Measurements from ENCODE around the gene KCNMA1.
"Not testable (repeated sequence)": the region's sequence is repeated elsewhere in the genome, so short reads cannot be mapped to it uniquely, and the experiment has no call there.

The KCNMA1 gene

GRCh38 chr10:77599651-77600050 is 38.0 kb downstream of the KCNMA1 start:
- H3K4me3 ChIP-seq (ENCODE audit: low read length) = no peak overlapping the region
- H3K4me1 ChIP-seq (ENCODE audit: control insufficient read depth, low read depth, low read length) = peaks cover 5% of the 10 kb centered on the region

DNA sequence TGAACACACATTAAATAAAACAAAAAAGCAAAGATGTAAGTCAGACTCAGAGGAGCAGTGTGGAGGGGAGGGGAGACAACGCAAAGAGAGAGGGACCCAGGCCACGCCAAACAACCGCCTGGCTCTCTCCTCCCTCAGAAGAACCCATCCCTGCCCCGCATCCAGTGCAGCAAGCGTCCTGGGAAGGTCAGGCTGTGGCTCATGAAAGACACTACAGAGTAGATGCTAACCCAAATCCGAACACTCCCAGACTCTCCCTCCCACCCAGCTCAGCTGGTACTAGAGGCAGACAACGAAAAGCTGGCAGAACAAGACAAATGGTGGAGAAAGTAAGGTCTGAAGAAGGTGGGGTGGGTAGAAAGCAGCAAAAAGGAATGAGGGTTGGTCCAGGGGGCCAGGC is 39.0 kb downstream of the KCNMA1 start:
- Histone ChIP-seq H3K27ac (ENCODE audit: low read length) (no peak overlapping the region), H3K36me3 (ENCODE audit: control insufficient read depth, low read depth, low read length) (no peaks in the 10 kb centered on the region), H3K27me3 (ENCODE audit: control insufficient read depth, insufficient read depth, low read length) (no peaks in the 10 kb centered on the region), H3K9me3 (ENCODE audit: control insufficient read depth, low read depth, low read length) (no peaks in the 10 kb centered on the region), H3K4me1 (ENCODE audit: control insufficient read depth, low read depth, low read length) (peaks cover 5% of the 10 kb centered on the region), H3K9ac (ENCODE audit: low read length) (no peak overlapping the region), H3K4me3 (ENCODE audit: low read length) (no peak overlapping the region)

More at GRCh38 chr10:77599651-77600050, 38.0 kb downstream of the KCNMA1 start:
- H3K27ac ChIP-seq (ENCODE audit: low read length) = no peak overlapping the region
- no peaks in the 10 kb centered on the region for H3K27me3 ChIP-seq (ENCODE audit: control insufficient read depth, insufficient read depth, low read length)
- H3K9ac ChIP-seq (ENCODE audit: low read length) = no peak overlapping the region
- no peaks in the 10 kb centered on the region for H3K36me3 ChIP-seq (ENCODE audit: control insufficient read depth, low read depth, low read length)
- H3K9me3 ChIP-seq (ENCODE audit: control insufficient read depth, low read depth, low read length) = no peaks in the 10 kb centered on the region

DNA sequence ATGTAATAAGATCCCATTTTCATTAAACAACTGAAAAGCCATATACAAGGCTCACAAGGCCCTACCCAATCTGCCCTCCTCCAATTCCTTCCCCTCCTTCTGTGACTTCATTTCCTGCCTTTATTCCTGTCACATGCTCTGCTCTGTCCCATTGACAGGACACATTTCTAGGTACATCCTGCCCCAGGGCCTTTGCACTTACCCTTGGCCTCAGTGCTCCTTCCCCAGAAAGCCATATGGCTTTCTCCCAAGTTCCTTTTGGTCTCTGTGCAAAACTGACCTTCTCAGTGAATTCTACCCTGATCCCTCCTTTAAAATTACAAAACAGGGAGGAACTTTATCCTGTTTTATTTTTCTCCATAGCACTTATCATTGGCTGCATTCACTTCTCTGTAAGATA is 40.0 kb downstream of the KCNMA1 start:
- no peaks in the 10 kb centered on the region for H3K27me3 ChIP-seq (ENCODE audit: control insufficient read depth, insufficient read depth, low read length)

DNA sequence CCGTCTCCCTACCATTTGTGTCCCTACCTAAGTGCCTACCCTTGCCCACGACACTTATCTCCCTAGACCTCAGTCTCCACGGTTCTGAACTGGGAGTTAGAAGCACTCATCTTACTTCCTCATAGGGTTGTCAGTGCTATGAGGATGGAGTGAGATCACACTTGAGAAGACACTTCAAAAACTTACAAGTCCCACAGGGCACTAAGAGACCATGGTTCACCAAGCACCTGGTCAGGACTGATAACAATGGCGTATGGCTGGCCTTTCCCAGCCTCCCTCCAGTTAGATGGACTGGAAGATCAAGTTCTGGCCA is 43.2 kb downstream of the KCNMA1 start:
- H3K27me3 ChIP-seq (ENCODE audit: control insufficient read depth, insufficient read depth, low read length) = no peaks in the 10 kb centered on the region
- H3K4me3 ChIP-seq (ENCODE audit: low read length) = no peak overlapping the region
- no peaks in the 10 kb centered on the region for H3K4me1 ChIP-seq (ENCODE audit: control insufficient read depth, low read depth, low read length)
- no peaks in the 10 kb centered on the region for H3K36me3 ChIP-seq (ENCODE audit: control insufficient read depth, low read depth, low read length)
- no peak overlapping the region for H3K27ac ChIP-seq (ENCODE audit: low read length)
- no peaks in the 10 kb centered on the region for H3K9me3 ChIP-seq (ENCODE audit: control insufficient read depth, low read depth, low read length)
- no peak overlapping the region for H3K9ac ChIP-seq (ENCODE audit: low read length)

More for the DNA sequence above, 40.0 kb downstream of the KCNMA1 start:
- no peaks in the 10 kb centered on the region for H3K9me3 ChIP-seq (ENCODE audit: control insufficient read depth, low read depth, low read length)
- no peaks in the 10 kb centered on the region for H3K4me1 ChIP-seq (ENCODE audit: control insufficient read depth, low read depth, low read length)
- H3K36me3 ChIP-seq (ENCODE audit: control insufficient read depth, low read depth, low read length) = no peaks in the 10 kb centered on the region
- no peak overlapping the region for H3K9ac ChIP-seq (ENCODE audit: low read length)
- H3K4me3 ChIP-seq (ENCODE audit: low read length) = no peak overlapping the region
- no peak overlapping the region for H3K27ac ChIP-seq (ENCODE audit: low read length)

- no peaks in the 10 kb centered on the region for H3K36me3 ChIP-seq (ENCODE audit: control insufficient read depth, low read depth, low read length)
- no peak overlapping the region for H3K27ac ChIP-seq (ENCODE audit: low read length)
- H3K4me3 ChIP-seq (ENCODE audit: low read length) = no peak overlapping the region
- H3K4me1 ChIP-seq (ENCODE audit: control insufficient read depth, low read depth, low read length) = no peaks in the 10 kb centered on the region
- no peak overlapping the region for H3K9ac ChIP-seq (ENCODE audit: low read length)
- H3K27me3 ChIP-seq (ENCODE audit: control insufficient read depth, insufficient read depth, low read length) = no peaks in the 10 kb centered on the region
- H3K9me3 ChIP-seq (ENCODE audit: control insufficient read depth, low read depth, low read length) = no peaks in the 10 kb centered on the region
These were observed 43.7 kb downstream of the KCNMA1 start for GRCh38 chr10:77593771-77594470.

DNA sequence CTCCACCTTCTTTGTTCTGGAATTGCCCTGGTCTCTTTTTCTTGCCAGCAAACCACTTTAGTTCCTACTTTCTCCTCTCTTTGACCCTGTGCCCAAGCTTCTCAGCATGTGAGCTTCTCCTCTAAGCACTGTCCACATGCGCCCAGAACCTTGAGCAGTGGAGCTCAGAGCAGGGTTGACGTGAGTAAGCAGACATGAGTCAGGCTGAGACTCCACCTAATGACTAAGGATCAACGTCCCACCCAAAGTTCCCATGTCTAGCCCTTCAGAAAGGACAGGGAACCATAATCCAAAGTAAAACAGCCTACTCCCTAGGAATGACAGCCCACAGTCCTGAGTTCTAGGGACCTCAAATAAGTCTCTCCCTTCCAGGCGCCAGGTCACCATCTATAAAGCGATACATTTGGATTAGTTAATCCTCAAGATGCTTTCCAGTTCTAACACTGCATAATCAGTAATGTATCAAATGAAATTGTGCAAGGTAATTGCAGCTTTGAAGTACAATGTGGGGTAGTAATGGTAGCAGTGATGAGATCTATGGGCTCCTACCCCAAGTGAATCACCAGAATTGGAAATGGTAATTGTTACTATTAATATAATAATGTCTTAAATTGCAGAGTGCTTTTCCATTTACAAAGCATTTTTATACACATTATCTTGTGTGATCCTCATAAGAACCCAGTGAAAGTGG is 44.5 kb downstream of the KCNMA1 start:
- Histone ChIP-seq H3K9ac (ENCODE audit: low read length) (no peak overlapping the region), H3K4me3 (ENCODE audit: low read length) (no peak overlapping the region), H3K27me3 (ENCODE audit: control insufficient read depth, insufficient read depth, low read length) (no peaks in the 10 kb centered on the region), H3K4me1 (ENCODE audit: control insufficient read depth, low read depth, low read length) (no peaks in the 10 kb centered on the region), H3K36me3 (ENCODE audit: control insufficient read depth, low read depth, low read length) (no peaks in the 10 kb centered on the region), H3K9me3 (ENCODE audit: control insufficient read depth, low read depth, low read length) (no peaks in the 10 kb centered on the region), H3K27ac (ENCODE audit: low read length) (no peak overlapping the region)

DNA sequence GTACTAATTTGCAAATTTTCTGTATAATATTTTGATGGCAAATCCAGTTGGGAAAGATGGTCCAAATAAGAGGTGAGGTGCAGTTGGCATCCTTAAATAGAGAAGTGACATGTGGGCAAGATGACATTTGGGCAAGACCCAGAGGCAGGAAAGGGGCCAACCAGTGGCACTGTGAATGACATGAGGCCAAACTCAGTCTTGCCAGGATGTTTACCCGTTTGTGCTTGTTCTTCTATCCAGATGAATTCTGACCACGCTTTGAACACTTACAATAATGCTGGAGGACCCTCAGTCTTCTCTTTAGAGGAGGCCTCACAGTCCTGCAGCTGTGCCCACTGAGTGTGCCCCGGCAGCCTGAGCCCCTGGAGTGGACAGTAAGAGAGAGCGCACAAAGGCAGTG is 45.1 kb downstream of the KCNMA1 start:
- no peaks in the 10 kb centered on the region for H3K27me3 ChIP-seq (ENCODE audit: control insufficient read depth, insufficient read depth, low read length)
- no peaks in the 10 kb centered on the region for H3K4me1 ChIP-seq (ENCODE audit: control insufficient read depth, low read depth, low read length)
- H3K27ac ChIP-seq (ENCODE audit: low read length) = no peak overlapping the region
- no peaks in the 10 kb centered on the region for H3K9me3 ChIP-seq (ENCODE audit: control insufficient read depth, low read depth, low read length)
- H3K4me3 ChIP-seq (ENCODE audit: low read length) = no peak overlapping the region
- H3K36me3 ChIP-seq (ENCODE audit: control insufficient read depth, low read depth, low read length) = no peaks in the 10 kb centered on the region
- no peak overlapping the region for H3K9ac ChIP-seq (ENCODE audit: low read length)

DNA sequence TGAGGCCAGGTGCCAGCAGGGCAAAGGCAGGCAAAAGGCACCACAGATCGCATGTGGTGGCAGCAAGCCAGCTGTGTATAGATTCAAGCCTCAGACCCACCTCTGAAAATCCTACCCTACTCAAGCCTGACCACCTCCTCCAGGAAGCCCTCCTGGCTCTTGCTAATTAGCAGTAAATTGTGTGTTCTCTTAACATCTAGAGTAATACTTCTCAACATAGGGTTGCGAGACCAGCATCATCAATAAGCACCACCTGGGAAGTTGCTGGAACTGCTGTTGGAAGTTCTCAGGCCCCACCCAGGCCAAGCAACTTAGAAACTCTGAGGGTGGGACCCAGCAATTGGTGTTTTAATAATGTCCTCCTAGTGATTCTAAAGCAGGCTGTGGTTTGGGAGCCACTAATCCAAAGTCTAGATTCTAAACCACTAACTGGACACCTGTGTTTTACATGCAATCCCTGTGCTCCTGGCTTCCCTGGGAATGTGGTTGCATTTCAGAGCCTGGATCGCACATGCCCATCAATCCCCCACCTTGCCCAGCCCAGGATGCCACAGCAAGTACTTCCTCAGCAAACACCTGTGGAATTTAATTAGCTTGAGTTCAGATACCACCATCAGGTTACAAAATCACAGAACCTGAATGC is 46.2 kb downstream of the KCNMA1 start:
- H3K27ac ChIP-seq (ENCODE audit: low read length) = no peak overlapping the region

GRCh38 chr10:77590344-77591237 is 47.0 kb downstream of the KCNMA1 start:
- no peaks in the 10 kb centered on the region for H3K27me3 ChIP-seq (ENCODE audit: control insufficient read depth, insufficient read depth, low read length)
- no peak overlapping the region for H3K9ac ChIP-seq (ENCODE audit: low read length)
- no peak overlapping the region for H3K27ac ChIP-seq (ENCODE audit: low read length)
- H3K4me1 ChIP-seq (ENCODE audit: control insufficient read depth, low read depth, low read length) = no peaks in the 10 kb centered on the region
- H3K9me3 ChIP-seq (ENCODE audit: control insufficient read depth, low read depth, low read length) = no peaks in the 10 kb centered on the region
- H3K36me3 ChIP-seq (ENCODE audit: control insufficient read depth, low read depth, low read length) = no peaks in the 10 kb centered on the region
- H3K4me3 ChIP-seq (ENCODE audit: low read length) = no peak overlapping the region

More for the DNA sequence above, 46.2 kb downstream of the KCNMA1 start:
- Histone ChIP-seq H3K36me3 (ENCODE audit: control insufficient read depth, low read depth, low read length) (no peaks in the 10 kb centered on the region), H3K27me3 (ENCODE audit: control insufficient read depth, insufficient read depth, low read length) (no peaks in the 10 kb centered on the region), H3K4me3 (ENCODE audit: low read length) (no peak overlapping the region), H3K9ac (ENCODE audit: low read length) (no peak overlapping the region), H3K9me3 (ENCODE audit: control insufficient read depth, low read depth, low read length) (no peaks in the 10 kb centered on the region), H3K4me1 (ENCODE audit: control insufficient read depth, low read depth, low read length) (no peaks in the 10 kb centered on the region)

- H3K4me3 ChIP-seq (ENCODE audit: low read length); H3K9me3 ChIP-seq (ENCODE audit: control insufficient read depth, low read depth, low read length); H3K36me3 ChIP-seq (ENCODE audit: control insufficient read depth, low read depth, low read length); H3K27me3 ChIP-seq (ENCODE audit: control insufficient read depth, insufficient read depth, low read length); H3K27ac ChIP-seq (ENCODE audit: low read length); H3K9ac ChIP-seq (ENCODE audit: low read length); H3K4me1 ChIP-seq (ENCODE audit: control insufficient read depth, low read depth, low read length): not testable (repeated sequence)
These were observed 47.9 kb downstream of the KCNMA1 start for GRCh38 chr10:77589703-77590102.

DNA sequence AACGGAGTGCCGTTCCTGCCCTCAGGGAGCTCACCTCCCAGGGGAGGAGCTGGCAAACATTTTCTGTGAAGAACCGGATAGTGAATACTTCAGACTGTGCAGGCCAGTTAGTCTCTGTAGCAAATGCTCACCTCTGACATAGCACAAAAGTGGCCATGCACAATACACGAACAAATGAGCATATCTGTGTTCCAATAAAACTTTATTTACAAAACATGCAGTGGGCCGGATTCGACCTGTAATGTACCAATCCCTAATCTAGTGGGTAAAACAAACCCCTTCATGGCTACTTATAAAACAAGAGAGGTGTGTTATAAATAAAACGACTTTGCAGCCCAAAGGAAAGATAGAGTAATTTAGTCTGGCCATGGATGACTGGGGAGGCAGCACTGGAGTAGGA is 48.7 kb downstream of the KCNMA1 start:
- no peaks in the 10 kb centered on the region for H3K9me3 ChIP-seq (ENCODE audit: control insufficient read depth, low read depth, low read length)
- no peaks in the 10 kb centered on the region for H3K27me3 ChIP-seq (ENCODE audit: control insufficient read depth, insufficient read depth, low read length)
- H3K9ac ChIP-seq (ENCODE audit: low read length) = no peak overlapping the region
- no peaks in the 10 kb centered on the region for H3K36me3 ChIP-seq (ENCODE audit: control insufficient read depth, low read depth, low read length)
- no peak overlapping the region for H3K27ac ChIP-seq (ENCODE audit: low read length)
- no peaks in the 10 kb centered on the region for H3K4me1 ChIP-seq (ENCODE audit: control insufficient read depth, low read depth, low read length)
- no peak overlapping the region for H3K4me3 ChIP-seq (ENCODE audit: low read length)

All from iPS-18a (cell line).